HG03064 (cell line): ENCODE measurements around the gene SHANK2.
A peak's percentile ranks its signal among the peaks of the same experiment; 100 is the strongest.

ENCODE experiments used
- ATAC-seq: cut with Tn5 transposase; IDR thresholded peaks from one replicate; pipeline ENCODE4 v1.9.1; 2021; ENCODE audit warnings: low read depth; ENCODE audit not compliant: unreplicated experiment

Gene SHANK2

GRCh38 chr11:71269603-71270511 is 17.5 kb upstream of the SHANK2 start:
- no peak for ATAC-seq

- ATAC-seq, result no peak
These were observed 16.4 kb upstream of the SHANK2 start for GRCh38 chr11:71268706-71269321.

GRCh38 chr11:71267807-71268421 is 15.5 kb upstream of the SHANK2 start:
- no peak for ATAC-seq

- no peak for ATAC-seq
These were observed 13.9 kb upstream of the SHANK2 start for GRCh38 chr11:71266114-71266833.

GRCh38 chr11:71265559-71266092 is 13.2 kb upstream of the SHANK2 start:
- no peak for ATAC-seq

- ATAC-seq, result no peak
These were observed 11.0 kb upstream of the SHANK2 start for GRCh38 chr11:71263386-71263785.

GRCh38 chr11:71255800-71256479 is 3.6 kb upstream of the SHANK2 start:
- ATAC-seq, result no peak

GRCh38 chr11:71255323-71255722 is 2.9 kb upstream of the SHANK2 start:
- no peak for ATAC-seq

- ATAC-seq, result no peak
These were observed 1.4 kb upstream of the SHANK2 start for GRCh38 chr11:71253794-71254193.

- peak; percentile 40 for ATAC-seq
These were observed 673 bp upstream of the SHANK2 start for GRCh38 chr11:71252770-71253730.

GRCh38 chr11:71251761-71252268 is 562 bp downstream of the SHANK2 start:
- no peak for ATAC-seq

GRCh38 chr11:71251151-71251721 is 1.1 kb downstream of the SHANK2 start:
- no peak for ATAC-seq

GRCh38 chr11:71250523-71251150 is 1.7 kb downstream of the SHANK2 start:
- no peak for ATAC-seq

- ATAC-seq, result no peak
These were observed 3.1 kb downstream of the SHANK2 start for GRCh38 chr11:71249301-71249700.

GRCh38 chr11:71248656-71249055 is 3.7 kb downstream of the SHANK2 start:
- ATAC-seq, result no peak

- ATAC-seq, result no peak
These were observed 4.2 kb downstream of the SHANK2 start for GRCh38 chr11:71248251-71248570.

- ATAC-seq, result no peak
These were observed 4.7 kb downstream of the SHANK2 start for GRCh38 chr11:71247551-71248250.
